Measurements from ENCODE around the gene FARP1.

GRCh38 chr13:98190889-98191444, 48.1 kb downstream of the FARP1 start:
- TF ChIP-seq CTCF (IDR thresholded peaks at IDR 0.05) (no peak), ZMAT4 (CRISPR knock-in tag; IDR thresholded peaks at IDR 0.05) (no peak), ZNF232 (CRISPR knock-in tag; IDR thresholded peaks at IDR 0.05) (no peak), CREB1 (CRISPR knock-in tag; IDR thresholded peaks at IDR 0.05) (no peak), SMAD3 (CRISPR knock-in tag; IDR thresholded peaks at IDR 0.05; ENCODE audit: borderline replicate concordance) (no peak)

Measured in WTC11 (cell line).